Liver (tissue), 9 donors: Measurements from ENCODE around the gene MSMP. TPM values are rescaled to one million over a fixed set of nuclear protein-coding genes. Genes with fewer than 3 reads are reported as not detected.

Experiments
- DNase-seq: peaks from one replicate; pipeline ENCODE4 v3.0.0-alpha.2; 2017; ENCODE audit warnings: low spot score
- H3K27ac ChIP-seq, 2 donors: one replicate each; pipeline ENCODE4 v1.7.0; 2013; ENCODE audit warnings: inconsistent platforms in 2 of 2, low read length in 2 of 2, control low read depth in 1 of 2, low read depth in 1 of 2, mild to moderate bottlenecking in 1 of 2
- H3K27me3 ChIP-seq, 4 donors: one replicate each; pipeline versions ENCODE4 v1.6.1 to v1.7.0; 2013; ENCODE audit warnings: low read length in 3 of 4, inconsistent platforms in 1 of 4, mild to moderate bottlenecking in 1 of 4, moderate library complexity in 1 of 4; ENCODE audit not compliant: control insufficient read depth in 4 of 4, insufficient read depth in 4 of 4
- H3K36me3 ChIP-seq, 4 donors: one replicate each; pipeline versions ENCODE4 v1.6.1 to v1.7.0; 2013; ENCODE audit warnings: low read length in 3 of 4, mild to moderate bottlenecking in 3 of 4, low read depth in 1 of 4, moderate library complexity in 1 of 4; ENCODE audit not compliant: control insufficient read depth in 4 of 4, insufficient read depth in 3 of 4
- H3K4me1 ChIP-seq, 4 donors: one replicate each; pipeline versions ENCODE4 v1.6.1 to v1.7.0; 2013; ENCODE audit warnings: low read length in 3 of 4, mild to moderate bottlenecking in 3 of 4, moderate library complexity in 1 of 4; ENCODE audit not compliant: control insufficient read depth in 4 of 4, insufficient read depth in 4 of 4
- H3K4me3 ChIP-seq, 3 donors: one replicate each; pipeline versions ENCODE4 v1.6.1 to v1.7.0; 2013; ENCODE audit warnings: low read length in 3 of 3, control low read depth in 1 of 3, low read depth in 1 of 3, mild to moderate bottlenecking in 1 of 3
- H3K9ac ChIP-seq, 2 donors: one replicate each; pipeline ENCODE4 v1.7.0; 2013; ENCODE audit warnings: low read length in 2 of 2, mild to moderate bottlenecking in 2 of 2, moderate library complexity in 2 of 2, control low read depth in 1 of 2, low read depth in 1 of 2
- H3K9me3 ChIP-seq, 4 donors: one replicate each; pipeline versions ENCODE4 v1.6.1 to v1.7.0; 2013; ENCODE audit warnings: low read length in 3 of 4; ENCODE audit not compliant: control insufficient read depth in 4 of 4
- EGR1 ChIP-seq, 2 donors: IDR thresholded peaks; 2 replicates each; pipeline ENCODE4 v1.6.1; 2016 to 2018; ENCODE audit warnings: antibody characterized with exemption in 2 of 2, low read depth in 2 of 2
- FOXA1 ChIP-seq: IDR thresholded peaks from 2 replicates; pipeline ENCODE4 v1.6.1; 2016; ENCODE audit warnings: antibody characterized with exemption
- JUND ChIP-seq, 2 donors: IDR thresholded peaks; 2 replicates each; pipeline ENCODE4 v1.6.1; 2016; ENCODE audit warnings: antibody characterized with exemption in 2 of 2
- NR2F2 ChIP-seq: IDR thresholded peaks from 2 replicates; pipeline ENCODE4 v1.6.1; 2016; ENCODE audit warnings: antibody characterized with exemption
- RAD21 ChIP-seq, 2 donors: IDR thresholded peaks; 2 replicates each; pipeline ENCODE4 v1.6.1; 2016; ENCODE audit warnings: antibody characterized with exemption in 2 of 2, mild to moderate bottlenecking in 2 of 2
- RXRA ChIP-seq, 2 donors: IDR thresholded peaks; 2 replicates each; pipeline ENCODE4 v1.6.1; 2017 to 2018; ENCODE audit warnings: antibody characterized with exemption in 2 of 2, mild to moderate bottlenecking in 1 of 2
- SP1 ChIP-seq: IDR thresholded peaks from 2 replicates; pipeline ENCODE4 v1.6.1; 2018; ENCODE audit warnings: antibody characterized with exemption, mild to moderate bottlenecking
- TAF1 ChIP-seq: conservative IDR thresholded peaks from 2 replicates; pipeline ENCODE4 v1.6.1; 2016; ENCODE audit warnings: antibody characterized with exemption, mild to moderate bottlenecking
- WGBS: extraction: QIAGEN DNeasy Blood & Tissue Kit; methylation state at CpG from one replicate; pipeline ENCODE4 v1.1.7; 2013; 5-methylcytosine and 5-hydroxymethylcytosine counted together
- polyA plus RNA-seq, 2 donors: library from polyadenylated mRNA; stranded (reverse) in 1 of 2; unstranded in 1 of 2; fragments of 200-250 nt in 1 of 2; fragments of >200 nt in 1 of 2; fragmentation: Nextera tagmentation in 1 of 2; extraction: Ambion mirVana in 1 of 2; gene quantifications; one replicate each; pipeline versions ENCODE4 v1.2.1 to v1.2.3, GENCODE V29; 2013 to 2015
- total RNA-seq, 2 donors: library from RNA; depleted of rRNA; stranded (reverse); fragments of >200 nt; gene quantifications; one replicate each; pipeline ENCODE4 v1.2.3, GENCODE V29; 2014
- TF ChIP-seq, protein P1 (sequence below): IDR thresholded peaks from 2 replicates; pipeline ENCODE4 v1.6.1; 2016; ENCODE audit warnings: antibody characterized with exemption, mild to moderate bottlenecking
- TF ChIP-seq, protein P2 (sequence below): IDR thresholded peaks from 2 replicates; pipeline ENCODE4 v1.6.1; 2016; ENCODE audit warnings: antibody characterized with exemption
- TF ChIP-seq, protein P3 (sequence below): IDR thresholded peaks from 2 replicates; pipeline ENCODE4 v1.6.1; 2016; ENCODE audit warnings: antibody characterized with exemption
- donor health status: healthy.
- donor health status: healthy.
- donor health status: healthy.
- donor health status: healthy.
- donor health status: healthy.

MSMP gene
- total and polyA plus RNA-seq, 4 donors, result not detected

DNA sequence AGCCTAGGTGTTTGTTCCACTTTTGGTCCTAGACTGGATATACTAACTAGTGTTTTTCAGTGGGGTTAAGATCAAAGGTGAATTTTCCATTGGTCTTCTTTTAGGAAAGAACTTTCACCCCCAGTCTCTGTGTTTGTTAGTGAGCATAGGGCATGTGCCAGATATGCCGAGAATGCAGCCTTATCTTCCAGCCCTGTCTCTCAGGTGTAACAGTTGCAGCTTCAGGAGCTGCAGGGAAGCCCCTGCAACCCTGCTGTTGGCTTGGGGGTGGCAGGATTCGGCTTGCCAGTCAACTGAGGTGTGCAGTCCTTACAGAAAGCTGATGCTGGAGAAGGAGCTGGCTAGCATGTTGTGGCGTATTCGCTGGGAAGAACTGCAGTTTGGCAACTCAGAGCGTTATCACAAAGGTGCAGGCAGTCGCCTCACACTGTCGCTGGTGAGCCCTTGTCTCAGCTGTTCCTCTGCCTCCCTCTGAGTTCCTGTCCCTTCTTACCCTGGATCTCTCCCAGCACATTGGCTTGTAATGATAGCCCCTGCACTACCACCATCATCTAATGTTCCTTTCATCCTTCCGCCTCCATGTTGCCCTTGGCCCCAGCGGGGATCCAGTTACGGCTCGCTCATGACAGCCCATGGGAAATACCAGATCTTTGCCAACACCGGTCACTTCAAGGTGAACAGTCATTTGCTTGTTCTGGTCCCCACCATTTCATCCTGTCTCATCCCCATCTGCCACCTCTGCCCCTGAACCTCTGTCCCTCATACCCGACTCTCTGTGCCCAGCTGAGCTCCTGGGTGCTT is 47.5 kb upstream of the MSMP start (continued):
- TF ChIP-seq, protein P1, sequence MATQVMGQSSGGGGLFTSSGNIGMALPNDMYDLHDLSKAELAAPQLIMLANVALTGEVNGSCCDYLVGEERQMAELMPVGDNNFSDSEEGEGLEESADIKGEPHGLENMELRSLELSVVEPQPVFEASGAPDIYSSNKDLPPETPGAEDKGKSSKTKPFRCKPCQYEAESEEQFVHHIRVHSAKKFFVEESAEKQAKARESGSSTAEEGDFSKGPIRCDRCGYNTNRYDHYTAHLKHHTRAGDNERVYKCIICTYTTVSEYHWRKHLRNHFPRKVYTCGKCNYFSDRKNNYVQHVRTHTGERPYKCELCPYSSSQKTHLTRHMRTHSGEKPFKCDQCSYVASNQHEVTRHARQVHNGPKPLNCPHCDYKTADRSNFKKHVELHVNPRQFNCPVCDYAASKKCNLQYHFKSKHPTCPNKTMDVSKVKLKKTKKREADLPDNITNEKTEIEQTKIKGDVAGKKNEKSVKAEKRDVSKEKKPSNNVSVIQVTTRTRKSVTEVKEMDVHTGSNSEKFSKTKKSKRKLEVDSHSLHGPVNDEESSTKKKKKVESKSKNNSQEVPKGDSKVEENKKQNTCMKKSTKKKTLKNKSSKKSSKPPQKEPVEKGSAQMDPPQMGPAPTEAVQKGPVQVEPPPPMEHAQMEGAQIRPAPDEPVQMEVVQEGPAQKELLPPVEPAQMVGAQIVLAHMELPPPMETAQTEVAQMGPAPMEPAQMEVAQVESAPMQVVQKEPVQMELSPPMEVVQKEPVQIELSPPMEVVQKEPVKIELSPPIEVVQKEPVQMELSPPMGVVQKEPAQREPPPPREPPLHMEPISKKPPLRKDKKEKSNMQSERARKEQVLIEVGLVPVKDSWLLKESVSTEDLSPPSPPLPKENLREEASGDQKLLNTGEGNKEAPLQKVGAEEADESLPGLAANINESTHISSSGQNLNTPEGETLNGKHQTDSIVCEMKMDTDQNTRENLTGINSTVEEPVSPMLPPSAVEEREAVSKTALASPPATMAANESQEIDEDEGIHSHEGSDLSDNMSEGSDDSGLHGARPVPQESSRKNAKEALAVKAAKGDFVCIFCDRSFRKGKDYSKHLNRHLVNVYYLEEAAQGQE, result peak; percentile 46

DNA sequence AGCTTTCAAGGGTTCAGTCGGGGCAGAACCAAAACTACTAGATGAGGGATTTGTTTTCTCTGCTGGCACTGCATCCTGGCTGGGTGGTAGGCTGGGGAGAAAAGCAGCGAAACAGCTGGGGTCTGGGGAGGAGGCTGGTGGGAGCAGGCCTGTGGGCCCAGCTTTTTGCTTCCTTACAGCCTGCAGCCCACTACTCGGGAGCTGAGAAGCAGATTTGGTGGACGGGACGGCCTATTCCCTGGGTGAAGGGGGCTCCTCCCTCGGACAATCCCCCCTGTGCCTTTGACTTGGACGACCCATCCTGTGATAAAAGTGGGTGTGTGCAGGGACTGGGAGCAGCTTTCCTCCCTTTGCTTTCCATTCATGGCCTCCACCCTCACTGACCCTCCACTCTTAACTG is 46.5 kb upstream of the MSMP start:
- H3K27ac ChIP-seq, result no peak overlapping the region
- WGBS, result 84% methylated on average over 7 of the region's 7 CpGs
- no peaks in the 10 kb centered on the region for H3K27me3 ChIP-seq
- peaks cover 4 to 17% (median 14%) of the 10 kb centered on the region in 4 donors for H3K4me1 ChIP-seq
- H3K9me3 ChIP-seq, result no peaks in the 10 kb centered on the region
- H3K9ac ChIP-seq, result no peak overlapping the region
- no peak overlapping the region for H3K4me3 ChIP-seq
- DNase-seq, result no peak
- TF ChIP-seq TAF1 (no peak), RXRA (IDR thresholded peaks at IDR 0.05) (no peak), EGR1 (IDR thresholded peaks at IDR 0.05; ENCODE audit: low read depth in 2 of 2) (no peak), JUND (IDR thresholded peaks at IDR 0.05) (no peak), RAD21 (IDR thresholded peaks at IDR 0.05) (no peak), FOXA1 (no peak)
- TF ChIP-seq, protein P2, sequence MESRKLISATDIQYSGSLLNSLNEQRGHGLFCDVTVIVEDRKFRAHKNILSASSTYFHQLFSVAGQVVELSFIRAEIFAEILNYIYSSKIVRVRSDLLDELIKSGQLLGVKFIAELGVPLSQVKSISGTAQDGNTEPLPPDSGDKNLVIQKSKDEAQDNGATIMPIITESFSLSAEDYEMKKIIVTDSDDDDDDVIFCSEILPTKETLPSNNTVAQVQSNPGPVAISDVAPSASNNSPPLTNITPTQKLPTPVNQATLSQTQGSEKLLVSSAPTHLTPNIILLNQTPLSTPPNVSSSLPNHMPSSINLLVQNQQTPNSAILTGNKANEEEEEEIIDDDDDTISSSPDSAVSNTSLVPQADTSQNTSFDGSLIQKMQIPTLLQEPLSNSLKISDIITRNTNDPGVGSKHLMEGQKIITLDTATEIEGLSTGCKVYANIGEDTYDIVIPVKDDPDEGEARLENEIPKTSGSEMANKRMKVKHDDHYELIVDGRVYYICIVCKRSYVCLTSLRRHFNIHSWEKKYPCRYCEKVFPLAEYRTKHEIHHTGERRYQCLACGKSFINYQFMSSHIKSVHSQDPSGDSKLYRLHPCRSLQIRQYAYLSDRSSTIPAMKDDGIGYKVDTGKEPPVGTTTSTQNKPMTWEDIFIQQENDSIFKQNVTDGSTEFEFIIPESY, result no peak
- H3K36me3 ChIP-seq, result peaks cover 0 to 4% (median 2%) of the 10 kb centered on the region in 4 donors

DNA sequence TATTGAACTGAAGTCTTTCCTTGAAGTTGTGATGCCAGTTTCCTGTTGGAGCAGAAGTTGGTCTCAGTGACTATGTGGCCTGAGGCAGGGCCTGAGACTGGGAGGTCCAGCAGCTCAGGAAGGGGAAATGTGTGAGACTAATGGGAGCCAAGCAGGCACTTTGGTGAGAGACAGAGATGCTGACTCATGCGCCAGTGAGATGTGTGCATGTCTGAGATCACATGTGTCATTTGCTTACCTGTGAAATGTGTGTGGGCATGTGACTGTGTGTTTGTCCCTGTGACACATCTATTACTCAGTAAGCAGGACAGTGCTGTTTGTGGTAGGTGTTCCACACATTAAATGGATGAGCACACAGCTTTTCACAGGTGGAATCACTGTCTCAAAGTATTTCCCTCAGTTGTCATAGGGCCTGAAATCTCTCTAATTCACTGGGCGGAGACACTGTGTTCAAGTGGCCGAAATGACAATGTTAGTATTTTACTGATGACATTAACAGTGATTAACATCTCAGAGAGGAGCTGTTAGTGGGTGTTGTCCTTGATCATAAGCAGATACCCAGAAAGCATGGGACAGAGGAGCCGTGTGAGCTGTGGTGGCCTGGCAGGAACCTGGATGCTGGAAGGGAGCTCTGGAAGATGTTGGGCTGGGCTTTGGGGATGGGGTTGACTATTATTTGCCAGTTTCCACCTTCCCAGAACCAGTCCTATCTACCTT is 44.7 kb upstream of the MSMP start:
- 94% methylated on average over 4 of the region's 4 CpGs for WGBS
- H3K9me3 ChIP-seq, result no peaks in the 10 kb centered on the region
- no peak overlapping the region for H3K9ac ChIP-seq
- H3K36me3 ChIP-seq, result peaks cover 0 to 4% (median 2%) of the 10 kb centered on the region in 4 donors
- H3K4me3 ChIP-seq, result no peak overlapping the region
- H3K4me1 ChIP-seq, result peaks cover 4 to 17% (median 14%) of the 10 kb centered on the region in 4 donors
- no peaks in the 10 kb centered on the region for H3K27me3 ChIP-seq
- TF ChIP-seq, protein P3, sequence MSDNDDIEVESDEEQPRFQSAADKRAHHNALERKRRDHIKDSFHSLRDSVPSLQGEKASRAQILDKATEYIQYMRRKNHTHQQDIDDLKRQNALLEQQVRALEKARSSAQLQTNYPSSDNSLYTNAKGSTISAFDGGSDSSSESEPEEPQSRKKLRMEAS, result no peak
- no peak for TF ChIP-seq RXRA (IDR thresholded peaks at IDR 0.05)
- TF ChIP-seq NR2F2, result no peak
- TF ChIP-seq, protein P1, result no peak
- TF ChIP-seq SP1, result no peak
- TF ChIP-seq, protein P2, result no peak
- no peak for TF ChIP-seq EGR1 (IDR thresholded peaks at IDR 0.05; ENCODE audit: low read depth in 2 of 2)
- no peak for DNase-seq
- H3K27ac ChIP-seq, result no peak overlapping the region
